OCI-LY3 (cell line): ENCODE data around the gene NCAM2.

Experiments
- H2AFZ ChIP-seq: fragments of 200-600, 300-600 bp; shearing (Covaris generic); 2 replicates; pipeline ENCODE4 v1.6.0; 2014; ENCODE audit warnings: antibody characterized with exemption, low read depth, low read length
- H3K27ac ChIP-seq: fragments of 200-600, 300-600 bp; sonication (generic); 2 replicates; pipeline ENCODE4 v1.5.1; 2014; ENCODE audit warnings: mild to moderate bottlenecking, low read length, moderate library complexity, mixed read lengths
- H3K27me3 ChIP-seq: fragments of 200-600, 300-600 bp; sonication (generic); 2 replicates; pipeline ENCODE4 v1.6.1; 2014; ENCODE audit warnings: low read depth, low read length, mixed read lengths
- H3K36me3 ChIP-seq: fragments of 200-600, 300-600 bp; sonication (generic); replicated peaks from 2 replicates; pipeline ENCODE3; 2014; ENCODE audit warnings: low read depth, low read length, mixed read lengths
- H3K4me1 ChIP-seq: fragments of 300-600, 200-600 bp; sonication (generic); 2 replicates; pipeline ENCODE4 v1.6.1; 2014; ENCODE audit warnings: low read length, mixed read lengths
- H3K4me2 ChIP-seq: fragments of 200-600, 300-600 bp; sonication (generic); 2 replicates; pipeline ENCODE4 v1.6.1; 2014; ENCODE audit warnings: low read length, mixed read lengths
- H3K4me3 ChIP-seq: fragments of 300-600, 200-600 bp; sonication (generic); 2 replicates; pipeline ENCODE4 v1.5.1; 2014; ENCODE audit warnings: antibody characterized with exemption, mild to moderate bottlenecking, low read length, moderate library complexity
- H3K79me2 ChIP-seq: fragments of 300-600, 200-600 bp; shearing (Covaris generic); 2 replicates; pipeline ENCODE4 v1.6.1; 2014; ENCODE audit warnings: mild to moderate bottlenecking, low read length, mixed read lengths
- H3K9ac ChIP-seq: fragments of 300-600, 200-600 bp; shearing (Covaris generic); 2 replicates; pipeline ENCODE4 v1.6.0; 2014; ENCODE audit warnings: mild to moderate bottlenecking, low read length, moderate library complexity
- H3K9me3 ChIP-seq: fragments of 200-600, 300-600 bp; shearing (Covaris generic); 2 replicates; pipeline ENCODE4 v1.6.1; 2014; ENCODE audit warnings: low read length, mixed read lengths; ENCODE audit not compliant: insufficient read depth
- H4K20me1 ChIP-seq: fragments of 200-600, 300-600 bp; sonication (generic); 2 replicates; pipeline ENCODE4 v1.6.1; 2016; ENCODE audit warnings: low read length, mixed read lengths; ENCODE audit not compliant: insufficient read depth
- CTCF ChIP-seq: fragments of 200-600, 300-600 bp; sonication (generic); IDR thresholded peaks from 2 replicates; pipeline ENCODE4 v1.5.1; 2014; ENCODE audit warnings: antibody characterized with exemption, low read length, low read depth
- EZH2phosphoT487 ChIP-seq: fragments of 200-600 bp; shearing (Covaris generic); IDR thresholded peaks from 2 replicates; pipeline ENCODE4 v1.6.1; 2018; ENCODE audit warnings: antibody characterized with exemption, mixed run types, low read depth

The NCAM2 gene

GRCh38 chr21:21238629-21239400 is 240.6 kb downstream of the NCAM2 start:
- no peak overlapping the region for H3K4me2 ChIP-seq
- H3K9me3 ChIP-seq: no peaks in the 10 kb centered on the region
- no peaks in the 10 kb centered on the region for H4K20me1 ChIP-seq
- H2AFZ ChIP-seq: no peak overlapping the region
- no peak overlapping the region for H3K4me3 ChIP-seq
- H3K79me2 ChIP-seq: no peaks in the 10 kb centered on the region
- H3K36me3 ChIP-seq: no peaks in the 10 kb centered on the region
- H3K4me1 ChIP-seq: no peaks in the 10 kb centered on the region
- no peak overlapping the region for H3K9ac ChIP-seq
- no peaks in the 10 kb centered on the region for H3K27me3 ChIP-seq
- no peak overlapping the region for H3K27ac ChIP-seq
- no peak for TF ChIP-seq CTCF
- no peak for TF ChIP-seq EZH2phosphoT487

- Histone ChIP-seq H2AFZ (no peak overlapping the region), H4K20me1 (no peaks in the 10 kb centered on the region), H3K4me3 (no peak overlapping the region), H3K4me1 (no peaks in the 10 kb centered on the region), H3K36me3 (no peaks in the 10 kb centered on the region), H3K4me2 (no peak overlapping the region), H3K9me3 (no peaks in the 10 kb centered on the region), H3K27me3 (no peaks in the 10 kb centered on the region), H3K9ac (no peak overlapping the region), H3K27ac (no peak overlapping the region), H3K79me2 (no peaks in the 10 kb centered on the region)
- TF ChIP-seq CTCF (no peak), EZH2phosphoT487 (no peak)
These were observed 243.2 kb downstream of the NCAM2 start for GRCh38 chr21:21241391-21241790.

- no peaks in the 10 kb centered on the region for H3K79me2 ChIP-seq
- H3K4me1 ChIP-seq: no peaks in the 10 kb centered on the region
- H3K27ac ChIP-seq: no peak overlapping the region
- no peaks in the 10 kb centered on the region for H3K27me3 ChIP-seq
- H2AFZ ChIP-seq: no peak overlapping the region
- TF ChIP-seq EZH2phosphoT487 (no peak), CTCF (no peak)
- H3K9me3 ChIP-seq: no peaks in the 10 kb centered on the region
- H3K4me2 ChIP-seq: no peak overlapping the region
- no peaks in the 10 kb centered on the region for H3K36me3 ChIP-seq
- H3K4me3 ChIP-seq: no peak overlapping the region
- no peak overlapping the region for H3K9ac ChIP-seq
- H4K20me1 ChIP-seq: no peaks in the 10 kb centered on the region
These were observed 247.8 kb downstream of the NCAM2 start for GRCh38 chr21:21246007-21246406.

GRCh38 chr21:21247424-21247823 is 249.2 kb downstream of the NCAM2 start:
- Histone ChIP-seq H3K27ac (no peak overlapping the region), H3K36me3 (no peaks in the 10 kb centered on the region), H3K9ac (no peak overlapping the region), H3K4me1 (no peaks in the 10 kb centered on the region), H3K27me3 (no peaks in the 10 kb centered on the region), H2AFZ (no peak overlapping the region), H3K9me3 (no peaks in the 10 kb centered on the region), H3K4me3 (no peak overlapping the region), H4K20me1 (no peaks in the 10 kb centered on the region), H3K4me2 (no peak overlapping the region), H3K79me2 (no peaks in the 10 kb centered on the region)
- TF ChIP-seq EZH2phosphoT487 (no peak), CTCF (no peak)
